ENCODE results near the gene CDK10. TPM values are rescaled to one million over a fixed set of nuclear protein-coding genes. Genes with fewer than 3 reads are reported as not detected.

The CDK10 gene
- total and polyA plus RNA-seq, 9 of the 15 experiments (the other 6 are each of a cell fraction or from before 2014, with no cell fraction given), result 2.0 to 85.1 (median 40.1) TPM

GRCh38 chr16:89688395-89688794, 1.9 kb downstream of the CDK10 start:
- FAIRE-seq, result no peak
- no TSS peak for BruUV-seq (replicated peaks)

More at GRCh38 chr16:89688395-89688794, 1.9 kb downstream of the CDK10 start:
- Histone ChIP-seq H3K9ac (ENCODE audit: insufficient read depth in 1 of 2, low read depth in 2 of 2, low read length in 2 of 2) (no peak overlapping the region), H3K4me1 (replicated peaks in 1 of 2; ENCODE audit: control insufficient read depth in 2 of 2, insufficient read depth in 2 of 2, low read length in 2 of 2) (peaks cover 6 to 33% of the 10 kb centered on the region in 2 experiments), H3K9me1 (ENCODE audit: control insufficient read depth, insufficient read depth, low read length) (no peaks in the 10 kb centered on the region), H3K36me3 (ENCODE audit: control insufficient read depth, insufficient read depth, low read length) (peaks cover 48% of the 10 kb centered on the region; the same call in 2 of the 3 replicates), H3K27ac (ENCODE audit: extremely low read depth, low read depth, low read length) (no peak overlapping the region), H2AFZ (ENCODE audit: low read depth, low read length) (no peak overlapping the region), H3K79me2 (ENCODE audit: control insufficient read depth, insufficient read depth, low read length) (peaks cover 25% of the 10 kb centered on the region), H3K4me3 (no peak overlapping the region), H3K4me2 (ENCODE audit: insufficient read depth, low read length) (no peak overlapping the region), H3K27me3 (ENCODE audit: control insufficient read depth in 2 of 2, insufficient read depth in 2 of 2, low read length in 2 of 2) (no peaks in the 10 kb centered on the region), H4K20me1 (replicated peaks; ENCODE audit: control insufficient read depth, insufficient read depth, low read length) (0 out of 2 replicates have a peak, but pooled peaks cover 7% of the 10 kb centered on the region), H3K9me3 (replicated peaks; ENCODE audit: control insufficient read depth, insufficient read depth, low read depth, low read length) (0 out of 2 replicates have a peak, but pooled peaks cover 3% of the 10 kb centered on the region)
- intact Hi-C loops (cut with micrococcal nuclease), result no loop called here
- CTCF ChIA-PET (ENCODE audit: low intra/inter-chr PET ratio), result no interaction called here
- DNase-seq (ENCODE audit: extremely low read depth in 1 of 4, low spot score in 3 of 4) (no peak), ATAC-seq (no peak)
- 89% methylated on average over 5 of the region's 5 CpGs for WGBS (ENCODE audit: insufficient coverage, low coverage, missing lambda C conversion rate)
- POLR2A ChIA-PET, result interaction anchor here (1.0 to 1.5 kb wide), 3 partner anchors 8 to 12 kb away, joined by 3 to 5 read pairs (median 4); no protein-coding TSS in a partner anchor
- in situ Hi-C loops (cut with MboI), result no loop called here
- no peak for TF ChIP-seq XRCC3 (IDR thresholded peaks at IDR 0.05)
- no peak for TF ChIP-seq NR4A1 (CRISPR knock-in tag; IDR thresholded peaks at IDR 0.05)
- no peak for TF ChIP-seq NR4A1 (tag; IDR thresholded peaks at IDR 0.05)
- no peak for TF ChIP-seq CCNT2 (IDR thresholded peaks at IDR 0.05; ENCODE audit: borderline replicate concordance, extremely low read depth, insufficient read length, low read depth, low read length)
- TF ChIP-seq ETV1 (tag; conservative IDR thresholded peaks at IDR 0.05; ENCODE audit: low read depth), result no peak
- no peak for TF ChIP-seq ZNF444 (CRISPR knock-in tag; IDR thresholded peaks at IDR 0.05)
- no peak for TF ChIP-seq RB1 (IDR thresholded peaks at IDR 0.05; ENCODE audit: low read depth)
- no peak for TF ChIP-seq EWSR1 (IDR thresholded peaks at IDR 0.05; ENCODE audit: borderline replicate concordance, low read depth, partially characterized antibody)
- TF ChIP-seq MCM3 (IDR thresholded peaks at IDR 0.05), result no peak
- TF ChIP-seq CHAMP1 (IDR thresholded peaks at IDR 0.05), result no peak
- TF ChIP-seq TCF7 (IDR thresholded peaks at IDR 0.05; ENCODE audit: borderline replicate concordance), result no peak
